ENCODE measurements around the gene CDH24. TPM values are rescaled to one million over a fixed set of nuclear protein-coding genes. Genes with fewer than 3 reads are reported as not detected.

The CDH24 gene
- total and polyA plus RNA-seq, 2 of the 13 experiments (the other 11 are each of a cell fraction or from before 2014, with no cell fraction given) = 0.69 to 0.99 TPM

DNA sequence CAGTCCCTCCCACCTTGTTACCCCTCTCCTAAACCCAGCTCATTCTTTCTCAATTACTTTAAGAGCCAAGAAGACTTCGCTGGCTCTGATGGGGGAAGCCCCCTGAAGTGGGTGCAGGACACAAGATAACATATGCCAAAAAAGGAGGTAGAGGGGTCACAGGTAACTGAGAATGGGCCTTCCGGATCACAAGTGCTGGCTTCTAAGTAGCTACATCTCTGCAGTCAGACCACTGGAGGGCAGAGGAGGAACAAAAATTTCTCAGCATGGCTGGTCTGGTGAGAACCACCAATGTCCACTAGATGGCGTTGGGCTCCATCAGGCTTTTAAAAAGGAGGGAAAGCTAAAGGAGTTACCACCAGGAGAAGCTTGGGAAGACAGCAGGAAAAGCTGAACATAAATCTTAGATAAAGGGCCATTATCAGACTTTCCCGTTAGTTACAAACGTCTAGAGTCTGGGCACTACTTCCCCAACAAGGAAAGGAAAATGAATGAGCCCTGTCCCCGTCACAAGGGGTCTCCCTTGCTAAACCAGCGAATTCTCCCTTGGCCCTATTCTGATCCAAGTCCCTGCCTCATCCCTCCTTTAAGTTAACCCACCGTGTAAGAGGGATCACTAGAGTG lies 11.6 kb upstream of the CDH24 start (continued):
- TF ChIP-seq, protein P1, sequence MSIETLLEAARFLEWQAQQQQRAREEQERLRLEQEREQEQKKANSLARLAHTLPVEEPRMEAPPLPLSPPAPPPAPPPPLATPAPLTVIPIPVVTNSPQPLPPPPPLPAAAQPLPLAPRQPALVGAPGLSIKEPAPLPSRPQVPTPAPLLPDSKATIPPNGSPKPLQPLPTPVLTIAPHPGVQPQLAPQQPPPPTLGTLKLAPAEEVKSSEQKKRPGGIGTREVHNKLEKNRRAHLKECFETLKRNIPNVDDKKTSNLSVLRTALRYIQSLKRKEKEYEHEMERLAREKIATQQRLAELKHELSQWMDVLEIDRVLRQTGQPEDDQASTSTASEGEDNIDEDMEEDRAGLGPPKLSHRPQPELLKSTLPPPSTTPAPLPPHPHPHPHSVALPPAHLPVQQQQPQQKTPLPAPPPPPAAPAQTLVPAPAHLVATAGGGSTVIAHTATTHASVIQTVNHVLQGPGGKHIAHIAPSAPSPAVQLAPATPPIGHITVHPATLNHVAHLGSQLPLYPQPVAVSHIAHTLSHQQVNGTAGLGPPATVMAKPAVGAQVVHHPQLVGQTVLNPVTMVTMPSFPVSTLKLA (IDR thresholded peaks at IDR 0.05) = no peak
- TF ChIP-seq ZFP37 (CRISPR knock-in tag; IDR thresholded peaks at IDR 0.05; ENCODE audit: borderline replicate concordance) = no peak
- 0 out of 2 replicates have a peak, but pooled peaks have one; percentile 58 for TF ChIP-seq ZNF331 (CRISPR knock-in tag; IDR thresholded peaks at IDR 0.05)
- no peak for TF ChIP-seq MAFK (conservative IDR thresholded peaks at IDR 0.05 in 1 of 2, IDR thresholded peaks at IDR 0.05 in 1 of 2; ENCODE audit: low read length in 2 of 2)
- TF ChIP-seq, protein P2, sequence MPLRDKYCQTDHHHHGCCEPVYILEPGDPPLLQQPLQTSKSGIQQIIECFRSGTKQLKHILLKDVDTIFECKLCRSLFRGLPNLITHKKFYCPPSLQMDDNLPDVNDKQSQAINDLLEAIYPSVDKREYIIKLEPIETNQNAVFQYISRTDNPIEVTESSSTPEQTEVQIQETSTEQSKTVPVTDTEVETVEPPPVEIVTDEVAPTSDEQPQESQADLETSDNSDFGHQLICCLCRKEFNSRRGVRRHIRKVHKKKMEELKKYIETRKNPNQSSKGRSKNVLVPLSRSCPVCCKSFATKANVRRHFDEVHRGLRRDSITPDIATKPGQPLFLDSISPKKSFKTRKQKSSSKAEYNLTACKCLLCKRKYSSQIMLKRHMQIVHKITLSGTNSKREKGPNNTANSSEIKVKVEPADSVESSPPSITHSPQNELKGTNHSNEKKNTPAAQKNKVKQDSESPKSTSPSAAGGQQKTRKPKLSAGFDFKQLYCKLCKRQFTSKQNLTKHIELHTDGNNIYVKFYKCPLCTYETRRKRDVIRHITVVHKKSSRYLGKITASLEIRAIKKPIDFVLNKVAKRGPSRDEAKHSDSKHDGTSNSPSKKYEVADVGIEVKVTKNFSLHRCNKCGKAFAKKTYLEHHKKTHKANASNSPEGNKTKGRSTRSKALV (CRISPR knock-in tag; IDR thresholded peaks at IDR 0.05) = peak; percentile 89
- TF ChIP-seq ZKSCAN8 (CRISPR knock-in tag; IDR thresholded peaks at IDR 0.05; ENCODE audit: borderline replicate concordance) = peak; percentile 79; the same call in 1 of the 2 replicates
- TF ChIP-seq ZBTB42 (CRISPR knock-in tag; IDR thresholded peaks at IDR 0.05) = 0 out of 2 replicates have a peak, but pooled peaks have one; percentile 54
- peak; percentile 73 for TF ChIP-seq MBD4 (IDR thresholded peaks at IDR 0.05; ENCODE audit: borderline replicate concordance, low read length)
- 0 out of 2 replicates have a peak, but pooled peaks have one; percentile 32 for TF ChIP-seq ZNF230 (CRISPR knock-in tag; IDR thresholded peaks at IDR 0.05)
- TF ChIP-seq RBM22 (optimal IDR thresholded peaks at IDR 0.05; ENCODE audit: low read length) = peak; percentile 90
- TF ChIP-seq BORCS8-MEF2B (CRISPR knock-in tag; IDR thresholded peaks at IDR 0.05) = peak; percentile 81
- TF ChIP-seq KLF11 (CRISPR knock-in tag; IDR thresholded peaks at IDR 0.05) = peak; percentile 54; the same call in 1 of the 2 replicates
- TF ChIP-seq ARNT2 (CRISPR knock-in tag; IDR thresholded peaks at IDR 0.05; ENCODE audit: low read depth) = peak; percentile 47; the same call in 1 of the 2 replicates
- TF ChIP-seq, protein P3, sequence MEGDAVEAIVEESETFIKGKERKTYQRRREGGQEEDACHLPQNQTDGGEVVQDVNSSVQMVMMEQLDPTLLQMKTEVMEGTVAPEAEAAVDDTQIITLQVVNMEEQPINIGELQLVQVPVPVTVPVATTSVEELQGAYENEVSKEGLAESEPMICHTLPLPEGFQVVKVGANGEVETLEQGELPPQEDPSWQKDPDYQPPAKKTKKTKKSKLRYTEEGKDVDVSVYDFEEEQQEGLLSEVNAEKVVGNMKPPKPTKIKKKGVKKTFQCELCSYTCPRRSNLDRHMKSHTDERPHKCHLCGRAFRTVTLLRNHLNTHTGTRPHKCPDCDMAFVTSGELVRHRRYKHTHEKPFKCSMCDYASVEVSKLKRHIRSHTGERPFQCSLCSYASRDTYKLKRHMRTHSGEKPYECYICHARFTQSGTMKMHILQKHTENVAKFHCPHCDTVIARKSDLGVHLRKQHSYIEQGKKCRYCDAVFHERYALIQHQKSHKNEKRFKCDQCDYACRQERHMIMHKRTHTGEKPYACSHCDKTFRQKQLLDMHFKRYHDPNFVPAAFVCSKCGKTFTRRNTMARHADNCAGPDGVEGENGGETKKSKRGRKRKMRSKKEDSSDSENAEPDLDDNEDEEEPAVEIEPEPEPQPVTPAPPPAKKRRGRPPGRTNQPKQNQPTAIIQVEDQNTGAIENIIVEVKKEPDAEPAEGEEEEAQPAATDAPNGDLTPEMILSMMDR (CRISPR knock-in tag; IDR thresholded peaks at IDR 0.05) = peak; percentile 99
- TF ChIP-seq TARDBP (CRISPR knock-in tag; IDR thresholded peaks at IDR 0.05) = peak; percentile 85
- no peak for TF ChIP-seq NR3C1 (CRISPR knock-in tag; IDR thresholded peaks at IDR 0.05)
- 0 out of 2 replicates have a peak, but pooled peaks have one; percentile 75 for TF ChIP-seq SP140L (CRISPR knock-in tag; IDR thresholded peaks at IDR 0.05; ENCODE audit: borderline replicate concordance)
- TF ChIP-seq ARNTL (CRISPR knock-in tag; IDR thresholded peaks at IDR 0.05) = peak; percentile 17; the same call in 1 of the 2 replicates
- no peak for TF ChIP-seq SETDB1 (CRISPR knock-in tag; IDR thresholded peaks at IDR 0.05; ENCODE audit: borderline replicate concordance)
- peak; percentile 69; the same call in 1 of the 2 replicates for TF ChIP-seq ARID2 (CRISPR knock-in tag; IDR thresholded peaks at IDR 0.05; ENCODE audit: borderline replicate concordance)
- 0 out of 2 replicates have a peak, but pooled peaks have one; percentile 46 for TF ChIP-seq ZNF343 (CRISPR knock-in tag; IDR thresholded peaks at IDR 0.05)
- TF ChIP-seq ZNF724P (CRISPR knock-in tag; IDR thresholded peaks at IDR 0.05; ENCODE audit: borderline replicate concordance) = peak; percentile 66; the same call in 1 of the 2 replicates
- no peak for TF ChIP-seq RAD51 (IDR thresholded peaks at IDR 0.05; ENCODE audit: borderline replicate concordance)
- TF ChIP-seq, protein P4, sequence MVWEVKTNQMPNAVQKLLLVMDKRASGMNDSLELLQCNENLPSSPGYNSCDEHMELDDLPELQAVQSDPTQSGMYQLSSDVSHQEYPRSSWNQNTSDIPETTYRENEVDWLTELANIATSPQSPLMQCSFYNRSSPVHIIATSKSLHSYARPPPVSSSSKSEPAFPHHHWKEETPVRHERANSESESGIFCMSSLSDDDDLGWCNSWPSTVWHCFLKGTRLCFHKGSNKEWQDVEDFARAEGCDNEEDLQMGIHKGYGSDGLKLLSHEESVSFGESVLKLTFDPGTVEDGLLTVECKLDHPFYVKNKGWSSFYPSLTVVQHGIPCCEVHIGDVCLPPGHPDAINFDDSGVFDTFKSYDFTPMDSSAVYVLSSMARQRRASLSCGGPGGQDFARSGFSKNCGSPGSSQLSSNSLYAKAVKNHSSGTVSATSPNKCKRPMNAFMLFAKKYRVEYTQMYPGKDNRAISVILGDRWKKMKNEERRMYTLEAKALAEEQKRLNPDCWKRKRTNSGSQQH (CRISPR knock-in tag; IDR thresholded peaks at IDR 0.05; ENCODE audit: low read depth) = peak; percentile 89
